WTC11 (cell line): ENCODE data around the gene OXGR1. TPM values are rescaled to one million over a fixed set of nuclear protein-coding genes. Genes with fewer than 3 reads are reported as not detected.
A peak's percentile ranks its signal among the peaks of the same experiment; 100 is the strongest.

ENCODE experiments used
- ARID4B ChIP-seq: sonication (generic); formaldehyde crosslinking; IDR thresholded peaks from 2 replicates; pipeline ENCODE4 v1.8.0; 2023; ENCODE audit warnings: missing genetic modification reagents, mild to moderate bottlenecking, borderline replicate concordance
- ATF2 ChIP-seq: sonication (generic); formaldehyde crosslinking; IDR thresholded peaks from 2 replicates; pipeline ENCODE4 v1.8.1; 2022; ENCODE audit warnings: low read depth, missing genetic modification reagents, borderline replicate concordance
- ATF6 ChIP-seq: sonication (generic); formaldehyde crosslinking; IDR thresholded peaks from 2 replicates; pipeline ENCODE4 v1.8.1; 2023; ENCODE audit warnings: mild to moderate bottlenecking, missing genetic modification reagents
- CREB1 ChIP-seq: sonication (generic); formaldehyde crosslinking; IDR thresholded peaks from 2 replicates; pipeline ENCODE4 v1.8.0; 2023; ENCODE audit warnings: mild to moderate bottlenecking, missing genetic modification reagents
- CREM ChIP-seq: sonication (generic); formaldehyde crosslinking; IDR thresholded peaks from 2 replicates; pipeline ENCODE4 v1.8.1; 2022; ENCODE audit warnings: mild to moderate bottlenecking, missing genetic modification reagents, moderate library complexity
- CTCF ChIP-seq: fragments of 200-600 bp; IDR thresholded peaks from 2 replicates; pipeline ENCODE4 v1.8.0; 2022; ENCODE audit warnings: antibody characterized with exemption
- E2F1 ChIP-seq: sonication (generic); formaldehyde crosslinking; IDR thresholded peaks from 2 replicates; pipeline ENCODE4 v1.8.0; 2022; ENCODE audit warnings: mild to moderate bottlenecking, missing genetic modification reagents
- ELF4 ChIP-seq: sonication (generic); formaldehyde crosslinking; IDR thresholded peaks from 2 replicates; pipeline ENCODE4 v1.8.1; 2022; ENCODE audit warnings: low read depth, mild to moderate bottlenecking, moderate library complexity, missing genetic modification reagents
- KAT7 ChIP-seq: sonication (generic); formaldehyde crosslinking; IDR thresholded peaks from 2 replicates; pipeline ENCODE4 v1.8.1; 2023; ENCODE audit warnings: missing genetic modification reagents, mild to moderate bottlenecking, borderline replicate concordance
- MXD4 ChIP-seq: fragments of 250-450 bp; sonication (Bioruptor Pico); IDR thresholded peaks from 2 replicates; pipeline ENCODE4 v1.8.0; 2021; ENCODE audit warnings: mild to moderate bottlenecking, moderate library complexity, borderline replicate concordance
- PRDM15 ChIP-seq: sonication (generic); formaldehyde crosslinking; IDR thresholded peaks from 2 replicates; pipeline ENCODE4 v1.8.0; 2022; ENCODE audit warnings: missing genetic modification reagents
- PREB ChIP-seq: sonication (generic); formaldehyde crosslinking; IDR thresholded peaks from 2 replicates; pipeline ENCODE4 v1.8.1; 2022; ENCODE audit warnings: mild to moderate bottlenecking, missing genetic modification reagents, moderate library complexity, borderline replicate concordance
- PRRX2 ChIP-seq: fragments of 250-450 bp; sonication (Bioruptor Pico); IDR thresholded peaks from 2 replicates; pipeline ENCODE4 v1.8.0; 2021; ENCODE audit warnings: mild to moderate bottlenecking
- SMAD3 ChIP-seq: sonication (generic); formaldehyde crosslinking; IDR thresholded peaks from 2 replicates; pipeline ENCODE4 v1.8.0; 2022; ENCODE audit warnings: missing genetic modification reagents, mild to moderate bottlenecking, borderline replicate concordance
- SMAD4 ChIP-seq: sonication (generic); formaldehyde crosslinking; IDR thresholded peaks from 2 replicates; pipeline ENCODE4 v1.8.0; 2022; ENCODE audit warnings: mild to moderate bottlenecking, missing genetic modification reagents
- SOX15 ChIP-seq: fragments of 250-450 bp; sonication (Bioruptor Pico); IDR thresholded peaks from 2 replicates; pipeline ENCODE4 v1.9.0; 2021; ENCODE audit warnings: mild to moderate bottlenecking
- SP1 ChIP-seq: sonication (generic); formaldehyde crosslinking; conservative IDR thresholded peaks from 2 replicates; pipeline ENCODE4 v1.8.1; 2022; ENCODE audit warnings: missing genetic modification reagents
- TP53 ChIP-seq: sonication (generic); formaldehyde crosslinking; IDR thresholded peaks from 2 replicates; pipeline ENCODE4 v1.8.1; 2023; ENCODE audit warnings: mild to moderate bottlenecking, missing genetic modification reagents
- ZBTB43 ChIP-seq: sonication (generic); formaldehyde crosslinking; IDR thresholded peaks from 2 replicates; pipeline ENCODE4 v1.8.1; 2023; ENCODE audit warnings: mild to moderate bottlenecking, missing genetic modification reagents
- ZNF138 ChIP-seq: sonication (generic); formaldehyde crosslinking; conservative IDR thresholded peaks from 2 replicates; pipeline ENCODE4 v1.8.1; 2022; ENCODE audit warnings: mild to moderate bottlenecking, moderate library complexity, missing genetic modification reagents
- ZNF219 ChIP-seq: sonication (generic); formaldehyde crosslinking; IDR thresholded peaks from 2 replicates; pipeline ENCODE4 v1.8.0; 2023; ENCODE audit warnings: missing genetic modification reagents, mild to moderate bottlenecking, borderline replicate concordance
- total RNA-seq: library from RNA; stranded (reverse); gene quantifications from 3 replicates; pipeline ENCODE4 v1.2.3, GENCODE V29; 2021

Gene OXGR1
- total RNA-seq, 1 experiment from 2014 or later, result 0.39 TPM

GRCh38 chr13:96994017-96994857 is at the start of gene OXGR1 (continued):
- no peak for TF ChIP-seq E2F1
- TF ChIP-seq ZBTB43 (CRISPR knock-in tag), result peak; percentile 56; the same call in 1 of the 2 replicates
- TF ChIP-seq PRDM15 (CRISPR knock-in tag), result no peak
- TF ChIP-seq CREM, result no peak
- no peak for TF ChIP-seq CTCF
- TF ChIP-seq PRRX2 (CRISPR knock-in tag), result no peak
- TF ChIP-seq PREB (CRISPR knock-in tag), result no peak
- no peak for TF ChIP-seq SOX15 (CRISPR knock-in tag)
- TF ChIP-seq MXD4 (CRISPR knock-in tag), result no peak
- TF ChIP-seq ZNF219, result 0 out of 2 replicates have a peak, but pooled peaks have one; percentile 60
- TF ChIP-seq CREB1 (CRISPR knock-in tag), result no peak
- peak; percentile 64; the same call in 1 of the 2 replicates for TF ChIP-seq KAT7 (CRISPR knock-in tag)
- TF ChIP-seq ELF4 (CRISPR knock-in tag), result no peak
- TF ChIP-seq SMAD3 (CRISPR knock-in tag), result no peak
- peak; percentile 75; the same call in 1 of the 2 replicates for TF ChIP-seq ARID4B (CRISPR knock-in tag)
- no peak for TF ChIP-seq ATF2 (CRISPR knock-in tag)
- TF ChIP-seq SP1, result no peak
- 0 out of 2 replicates have a peak, but pooled peaks have one; percentile 22 for TF ChIP-seq TP53 (CRISPR knock-in tag)
- no peak for TF ChIP-seq SMAD4 (CRISPR knock-in tag)
- no peak for TF ChIP-seq ATF6
- TF ChIP-seq ZNF138 (CRISPR knock-in tag), result no peak
